Measurements from ENCODE around the gene KCNH3. TPM values are rescaled to one million over a fixed set of nuclear protein-coding genes. Genes with fewer than 3 reads are reported as not detected.

KCNH3 gene
- total RNA-seq, 2 donors from 2014 or later: 1.3 to 1.6 TPM

GRCh38 chr12:49554266-49554665 lies 15.4 kb downstream of the KCNH3 start:
- 72 to 74% methylated on average over 12 to 15 of the region's 15 CpGs for WGBS, 2 donors

GRCh38 chr12:49555631-49556390 lies 17.0 kb downstream of the KCNH3 start:
- ATAC-seq (no peak), DNase-seq (no peak)
- Histone ChIP-seq H3K27ac (no peak overlapping the region), H3K4me3 (no peak overlapping the region), H3K27me3 (no peaks in the 10 kb centered on the region), H3K36me3 (replicated peaks in 1 of 2; ENCODE audit: insufficient read depth in 1 of 2, low read depth in 2 of 2) (peaks cover 16 to 18% of the 10 kb centered on the region in 2 donors), H3K9me3 (no peaks in the 10 kb centered on the region), H3K4me1 (peaks cover 20% of the 10 kb centered on the region)
- 80 to 93% methylated on average over 5 to 18 of the region's 18 CpGs for WGBS, 2 donors
- intact Hi-C loops (cut with DNase I): no loop called here
- TF ChIP-seq POLR2A (IDR thresholded peaks at IDR 0.05) (no peak), CTCF (IDR thresholded peaks at IDR 0.05) (no peak)

More at GRCh38 chr12:49554266-49554665, 15.4 kb downstream of the KCNH3 start:
- peaks cover 10 to 17% of the 10 kb centered on the region in 2 donors for H3K36me3 ChIP-seq (replicated peaks in 1 of 2; ENCODE audit: insufficient read depth in 1 of 2, low read depth in 2 of 2)
- peaks cover 28% of the 10 kb centered on the region for H3K4me1 ChIP-seq
- H3K27me3 ChIP-seq: no peaks in the 10 kb centered on the region
- no peak overlapping the region for H3K27ac ChIP-seq
- no peaks in the 10 kb centered on the region for H3K9me3 ChIP-seq
- H3K4me3 ChIP-seq: no peak overlapping the region
- DNase-seq (no peak), ATAC-seq (no peak)
- no peak for TF ChIP-seq POLR2A (IDR thresholded peaks at IDR 0.05)
- no peak for TF ChIP-seq CTCF (IDR thresholded peaks at IDR 0.05)
- intact Hi-C loops (cut with DNase I): no loop called here

GRCh38 chr12:49556391-49557186 lies 17.8 kb downstream of the KCNH3 start:
- H3K36me3 ChIP-seq (replicated peaks in 1 of 2; ENCODE audit: insufficient read depth in 1 of 2, low read depth in 2 of 2): peaks cover 18 to 19% of the 10 kb centered on the region in 2 donors
- no peaks in the 10 kb centered on the region for H3K9me3 ChIP-seq
- H3K4me3 ChIP-seq: no peak overlapping the region
- H3K27me3 ChIP-seq: no peaks in the 10 kb centered on the region
- intact Hi-C loops (cut with DNase I): no loop called here
- DNase-seq: no peak
- TF ChIP-seq CTCF (IDR thresholded peaks at IDR 0.05): no peak
- TF ChIP-seq POLR2A (IDR thresholded peaks at IDR 0.05): no peak
- ATAC-seq: no peak
- WGBS, 2 donors: 78 to 92% methylated on average over 8 to 12 of the region's 12 CpGs
- peaks cover 12% of the 10 kb centered on the region for H3K4me1 ChIP-seq
- H3K27ac ChIP-seq: no peak overlapping the region

- Histone ChIP-seq H3K36me3 (replicated peaks in 1 of 2; ENCODE audit: insufficient read depth in 1 of 2, low read depth in 2 of 2) (peaks cover 21 to 25% of the 10 kb centered on the region in 2 donors), H3K9me3 (no peaks in the 10 kb centered on the region), H3K4me3 (no peak overlapping the region), H3K4me1 (peaks cover 4% of the 10 kb centered on the region), H3K27ac (no peak overlapping the region), H3K27me3 (no peaks in the 10 kb centered on the region)
- ATAC-seq: no peak
- intact Hi-C loops (cut with DNase I): no loop called here
- WGBS, 2 donors: 80 to 81% methylated on average over 7 to 17 of the region's 18 CpGs
- TF ChIP-seq CTCF (IDR thresholded peaks at IDR 0.05): no peak
- no peak for TF ChIP-seq POLR2A (IDR thresholded peaks at IDR 0.05)
- no peak for DNase-seq
These were observed 18.5 kb downstream of the KCNH3 start for GRCh38 chr12:49557187-49557916.
